Measurements from ENCODE around the gene ANAPC2. TPM values are rescaled to one million over a fixed set of nuclear protein-coding genes. Genes with fewer than 3 reads are reported as not detected.

Gene ANAPC2
- total RNA-seq, 1 experiment from 2014 or later = 49.4 TPM

DNA sequence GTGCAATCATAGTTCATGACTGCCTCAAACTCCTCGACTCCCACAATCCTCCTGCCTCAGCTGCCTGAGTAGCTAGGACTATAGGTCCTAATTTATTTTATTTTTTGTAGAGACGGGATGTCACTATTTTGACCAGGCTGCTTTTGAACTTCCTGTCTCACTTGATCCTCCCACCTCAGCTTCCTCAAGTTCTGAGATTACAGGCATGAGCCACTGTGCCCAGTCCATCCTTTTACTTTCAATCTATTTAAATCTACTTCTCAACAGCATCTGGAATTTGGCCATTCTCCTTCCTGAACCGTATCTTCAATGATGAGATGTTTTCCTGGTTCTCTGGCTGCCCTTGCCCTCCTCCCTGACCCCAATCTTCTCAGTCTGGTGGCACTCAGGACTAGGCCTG, 61.6 kb downstream of the ANAPC2 start:
- TF ChIP-seq, protein P1, sequence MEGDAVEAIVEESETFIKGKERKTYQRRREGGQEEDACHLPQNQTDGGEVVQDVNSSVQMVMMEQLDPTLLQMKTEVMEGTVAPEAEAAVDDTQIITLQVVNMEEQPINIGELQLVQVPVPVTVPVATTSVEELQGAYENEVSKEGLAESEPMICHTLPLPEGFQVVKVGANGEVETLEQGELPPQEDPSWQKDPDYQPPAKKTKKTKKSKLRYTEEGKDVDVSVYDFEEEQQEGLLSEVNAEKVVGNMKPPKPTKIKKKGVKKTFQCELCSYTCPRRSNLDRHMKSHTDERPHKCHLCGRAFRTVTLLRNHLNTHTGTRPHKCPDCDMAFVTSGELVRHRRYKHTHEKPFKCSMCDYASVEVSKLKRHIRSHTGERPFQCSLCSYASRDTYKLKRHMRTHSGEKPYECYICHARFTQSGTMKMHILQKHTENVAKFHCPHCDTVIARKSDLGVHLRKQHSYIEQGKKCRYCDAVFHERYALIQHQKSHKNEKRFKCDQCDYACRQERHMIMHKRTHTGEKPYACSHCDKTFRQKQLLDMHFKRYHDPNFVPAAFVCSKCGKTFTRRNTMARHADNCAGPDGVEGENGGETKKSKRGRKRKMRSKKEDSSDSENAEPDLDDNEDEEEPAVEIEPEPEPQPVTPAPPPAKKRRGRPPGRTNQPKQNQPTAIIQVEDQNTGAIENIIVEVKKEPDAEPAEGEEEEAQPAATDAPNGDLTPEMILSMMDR (IDR thresholded peaks at IDR 0.05; ENCODE audit: unreplicated experiment) = no peak
- intact Hi-C loops (cut with micrococcal nuclease; ENCODE audit: unreplicated experiment) = no loop called here
- no TSS peak for BruUV-seq (replicated peaks)

More for the DNA sequence above, 61.6 kb downstream of the ANAPC2 start:
- Mint-ChIP-seq H3K4me3 (ENCODE audit: low read depth, unreplicated experiment) (peak overlapping the region; percentile 90), H3K27ac (ENCODE audit: unreplicated experiment) (peak overlapping the region; percentile 81), H3K36me3 (ENCODE audit: insufficient read depth, unreplicated experiment) (peaks cover 34% of the 10 kb centered on the region), H3K4me1 (ENCODE audit: low read depth, unreplicated experiment) (peaks cover 32% of the 10 kb centered on the region), H3K27me3 (ENCODE audit: unreplicated experiment) (no peaks in the 10 kb centered on the region), H3K9me3 (ENCODE audit: low read depth, unreplicated experiment) (no peaks in the 10 kb centered on the region)
- CTCF ChIA-PET = interaction anchor here (0.7 to 1.3 kb wide), 3 partner anchors 50 to 100 kb away, joined by 3 to 5 read pairs (median 3); partner anchors contain the start of gene RNF224
- DNase-seq = no peak

Small RNA genes within 50 kb of the gene (microRNA-seq; reads per million reads assigned to microRNA genes)
- gene MIR3621 = not detected

Other genes starting within 250 kb of the ANAPC2 start
- 49.9 and 50.8 TPM in 2 replicates for gene FBXW5, start 243.8 kb downstream of the ANAPC2 start, total RNA-seq (2022)
- 3.9 and 4.0 TPM in 2 replicates for gene C8G, start 243.3 kb downstream of the ANAPC2 start, total RNA-seq (2022)
- 3.8 and 3.9 TPM in 2 replicates for gene LCN12, start 236.3 kb downstream of the ANAPC2 start, total RNA-seq (2022)
- not detected in 2 replicates for gene PTGDS, start 211.1 kb downstream of the ANAPC2 start, total RNA-seq (2022)
- gene LCNL1, start 205.6 kb downstream of the ANAPC2 start, total RNA-seq (2022) = 0.22 TPM in 1 of 2 replicates, not detected in the other
- gene PAXX, start 196.1 kb downstream of the ANAPC2 start, total RNA-seq (2022) = 38.3 and 43.7 TPM in 2 replicates
- gene CLIC3, start 192.0 kb downstream of the ANAPC2 start, total RNA-seq (2022) = 0.35 and 0.91 TPM in 2 replicates
- gene ABCA2, start 160.3 kb downstream of the ANAPC2 start, total RNA-seq (2022) = 47.6 and 50.7 TPM in 2 replicates
- gene FUT7, start 156.5 kb downstream of the ANAPC2 start, total RNA-seq (2022) = not detected in 2 replicates
- 65.2 and 78.6 TPM in 2 replicates for gene NPDC1, start 142.4 kb downstream of the ANAPC2 start, total RNA-seq (2022)
- 3.8 and 5.8 TPM in 2 replicates for gene ENTPD2, start 134.5 kb downstream of the ANAPC2 start, total RNA-seq (2022)
- 38.4 and 41.1 TPM in 2 replicates for gene SAPCD2, start 118.0 kb downstream of the ANAPC2 start, total RNA-seq (2022)
- gene UAP1L1, start 111.0 kb downstream of the ANAPC2 start, total RNA-seq (2022) = 9.1 and 10.8 TPM in 2 replicates
- 61.4 and 65.6 TPM in 2 replicates for gene MAN1B1, start 101.6 kb downstream of the ANAPC2 start, total RNA-seq (2022)
- gene DPP7, start 73.8 kb downstream of the ANAPC2 start, total RNA-seq (2022) = 51.6 and 76.8 TPM in 2 replicates
- 0.24 and 0.54 TPM in 2 replicates for gene GRIN1, start 49.4 kb downstream of the ANAPC2 start, total RNA-seq (2022)
- gene LRRC26, start 18.5 kb downstream of the ANAPC2 start, total RNA-seq (2022) = 0.52 and 0.98 TPM in 2 replicates
- gene TMEM210, start 16.5 kb downstream of the ANAPC2 start, total RNA-seq (2022) = not detected in 2 replicates
- 41.9 and 44.1 TPM in 2 replicates for gene SSNA1, start 116 bp upstream of the ANAPC2 start, total RNA-seq (2022)
- gene TPRN, start 12.2 kb upstream of the ANAPC2 start, total RNA-seq (2022) = 18.3 and 20.3 TPM in 2 replicates
- 25.4 and 28.8 TPM in 2 replicates for gene TMEM203, start 17.1 kb upstream of the ANAPC2 start, total RNA-seq (2022)
- 26.4 and 27.7 TPM in 2 replicates for gene NDOR1, start 17.1 kb upstream of the ANAPC2 start, total RNA-seq (2022)
- 10.1 and 14.2 TPM in 2 replicates for gene RNF208, start 33.7 kb upstream of the ANAPC2 start, total RNA-seq (2022)
- gene CYSRT1, start 36.6 kb upstream of the ANAPC2 start, total RNA-seq (2022) = 3.0 and 3.6 TPM in 2 replicates
- gene RNF224, start 38.9 kb upstream of the ANAPC2 start, total RNA-seq (2022) = 1.6 and 1.7 TPM in 2 replicates
- 0.26 and 0.34 TPM in 2 replicates for gene SLC34A3, start 42.3 kb upstream of the ANAPC2 start, total RNA-seq (2022)
- gene TUBB4B, start 52.7 kb upstream of the ANAPC2 start, total RNA-seq (2022) = 360 and 383 TPM in 2 replicates
- gene STPG3, start 62.7 kb upstream of the ANAPC2 start, total RNA-seq (2022) = not detected in 2 replicates
- gene NELFB, start 66.8 kb upstream of the ANAPC2 start, total RNA-seq (2022) = 41.8 and 43.5 TPM in 2 replicates
- gene TOR4A, start 89.2 kb upstream of the ANAPC2 start, total RNA-seq (2022) = 51.8 and 60.2 TPM in 2 replicates
- gene NRARP, start 113.7 kb upstream of the ANAPC2 start, total RNA-seq (2022) = 32.6 and 32.9 TPM in 2 replicates
- gene EXD3, start 234.6 kb upstream of the ANAPC2 start, total RNA-seq (2022) = 13.2 and 15.3 TPM in 2 replicates
- 12.0 and 12.3 TPM in 2 replicates for gene NOXA1, start 234.8 kb upstream of the ANAPC2 start, total RNA-seq (2022)

Measured in Calu3 (cell line).